Left lobe of liver (tissue), 2 donors: Measurements from ENCODE around the gene EGFR. TPM values are rescaled to one million over a fixed set of nuclear protein-coding genes. Genes with fewer than 3 reads are reported as not detected.

Source experiments
- ATAC-seq: fragments of 200-7000 bp; cut with Tn5 transposase; one replicate; pipeline ENCODE4 v1.9.1; 2020; ENCODE audit warnings: mild to moderate bottlenecking, moderate library complexity
- DNase-seq: peaks from one replicate; pipeline ENCODE4 v3.0.0-alpha.2; 2020; ENCODE audit warnings: low spot score
- total RNA-seq: library from RNA; stranded (reverse); gene quantifications from one replicate; pipeline ENCODE4 v1.2.1, GENCODE V29; 2021
- donor health status: DM: no; HTN: no; CAD: no; lungs with moderate emphysema.
- donor health status: DM: no; HTN: yes; CAD: no.

EGFR gene
- total RNA-seq, 1 donor from 2014 or later = 90.5 TPM

DNA sequence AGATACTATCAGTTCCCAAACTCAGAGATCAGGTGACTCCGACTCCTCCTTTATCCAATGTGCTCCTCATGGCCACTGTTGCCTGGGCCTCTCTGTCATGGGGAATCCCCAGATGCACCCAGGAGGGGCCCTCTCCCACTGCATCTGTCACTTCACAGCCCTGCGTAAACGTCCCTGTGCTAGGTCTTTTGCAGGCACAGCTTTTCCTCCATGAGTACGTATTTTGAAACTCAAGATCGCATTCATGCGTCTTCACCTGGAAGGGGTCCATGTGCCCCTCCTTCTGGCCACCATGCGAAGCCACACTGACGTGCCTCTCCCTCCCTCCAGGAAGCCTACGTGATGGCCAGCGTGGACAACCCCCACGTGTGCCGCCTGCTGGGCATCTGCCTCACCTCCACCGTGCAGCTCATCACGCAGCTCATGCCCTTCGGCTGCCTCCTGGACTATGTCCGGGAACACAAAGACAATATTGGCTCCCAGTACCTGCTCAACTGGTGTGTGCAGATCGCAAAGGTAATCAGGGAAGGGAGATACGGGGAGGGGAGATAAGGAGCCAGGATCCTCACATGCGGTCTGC, 162.2 kb downstream of the EGFR start:
- peak; percentile 76 for ATAC-seq

GRCh38 chr7:55181762-55182161, 162.9 kb downstream of the EGFR start:
- no peak for DNase-seq

More for the DNA sequence above, 162.2 kb downstream of the EGFR start:
- DNase-seq = peak; percentile 85

DNA sequence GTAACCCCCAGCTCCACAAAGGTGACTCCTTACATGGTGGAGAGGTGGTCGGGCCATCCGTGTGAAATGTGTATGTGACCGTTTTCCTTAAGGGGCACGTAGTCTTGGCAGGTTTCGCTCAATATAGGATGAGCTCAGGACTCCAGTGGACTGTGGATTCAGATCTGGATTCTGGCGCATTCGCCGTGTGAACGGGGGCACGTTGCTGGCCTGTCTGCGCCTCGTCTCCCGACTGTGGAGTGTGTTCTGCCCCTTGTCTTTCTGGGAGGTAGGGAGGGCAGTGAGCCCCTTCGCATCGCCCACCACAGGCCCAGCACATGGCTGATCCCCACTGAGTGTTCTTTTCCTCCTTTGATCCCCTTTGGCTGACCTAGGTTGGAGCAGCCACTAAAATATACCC, 165.1 kb downstream of the EGFR start:
- DNase-seq (no peak), ATAC-seq (no peak)

More at GRCh38 chr7:55181762-55182161, 162.9 kb downstream of the EGFR start:
- no peak for ATAC-seq

GRCh38 chr7:55185321-55185802, 166.5 kb downstream of the EGFR start:
- ATAC-seq = no peak
- no peak for DNase-seq

DNA sequence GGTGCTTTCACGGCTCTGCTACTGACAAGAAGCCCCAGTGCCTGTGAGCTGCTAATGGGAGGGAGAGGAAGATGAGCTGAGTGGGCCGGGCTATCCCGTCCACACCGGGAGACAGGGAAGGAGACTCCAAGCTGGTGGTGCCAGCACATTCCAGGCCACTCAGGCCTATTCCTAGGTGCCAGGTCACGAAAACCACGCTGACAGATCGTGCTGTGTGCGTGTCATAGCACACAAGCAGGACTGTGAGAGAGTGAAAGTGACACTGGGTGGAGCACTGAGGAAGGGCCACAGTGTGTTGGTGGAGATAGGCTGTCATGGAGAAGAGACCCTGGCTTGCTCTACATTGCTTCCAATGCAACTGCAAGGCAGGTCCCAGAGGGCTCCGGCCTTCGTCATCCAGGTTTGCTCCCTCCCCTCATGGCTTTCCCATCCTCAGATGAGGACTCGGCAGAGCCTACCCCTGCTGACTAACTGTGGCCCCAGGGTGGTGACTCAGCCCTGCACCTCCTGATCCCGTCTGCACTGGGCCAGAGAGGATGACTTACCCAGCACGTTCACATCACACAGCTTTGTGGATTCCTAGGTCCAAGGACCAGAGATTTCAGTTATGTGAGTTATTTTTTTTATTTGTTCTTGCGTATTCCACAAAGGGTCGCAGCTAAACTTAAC, 167.3 kb downstream of the EGFR start:
- ATAC-seq (no peak), DNase-seq (no peak)

GRCh38 chr7:55187701-55188491, 169.1 kb downstream of the EGFR start:
- peak; percentile 22 for ATAC-seq
- DNase-seq = no peak

DNA sequence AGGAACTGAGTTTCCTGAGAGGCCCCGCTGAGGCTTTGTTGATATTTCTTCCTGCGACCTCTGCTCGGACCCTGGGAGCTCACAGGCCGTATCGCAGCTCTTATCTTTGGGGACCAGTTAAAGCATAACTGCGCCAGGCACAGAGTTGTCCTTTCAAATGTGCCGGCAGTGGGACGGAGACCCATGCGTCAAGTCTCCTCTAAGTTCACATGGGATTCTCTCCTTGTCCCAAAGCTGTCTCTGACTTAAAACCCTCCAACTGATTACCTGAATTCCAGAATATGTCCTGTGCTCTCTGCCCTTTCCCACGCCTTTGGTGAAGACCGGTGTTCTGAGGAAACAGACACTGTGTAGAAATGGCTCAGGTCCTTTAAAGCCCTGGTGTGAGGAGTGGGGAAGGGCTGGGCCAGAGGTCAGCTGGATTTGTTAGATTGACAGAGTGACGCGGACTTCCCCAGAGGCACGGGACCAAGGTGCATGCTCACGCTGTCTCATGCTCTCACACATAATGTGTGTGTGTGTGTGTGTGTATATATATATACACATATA, 169.8 kb downstream of the EGFR start:
- ATAC-seq (peak; percentile 17), DNase-seq (no peak)

- ATAC-seq (no peak), DNase-seq (no peak)
Measured at GRCh38 chr7:55189146-55189766, 170.4 kb downstream of the EGFR start.

DNA sequence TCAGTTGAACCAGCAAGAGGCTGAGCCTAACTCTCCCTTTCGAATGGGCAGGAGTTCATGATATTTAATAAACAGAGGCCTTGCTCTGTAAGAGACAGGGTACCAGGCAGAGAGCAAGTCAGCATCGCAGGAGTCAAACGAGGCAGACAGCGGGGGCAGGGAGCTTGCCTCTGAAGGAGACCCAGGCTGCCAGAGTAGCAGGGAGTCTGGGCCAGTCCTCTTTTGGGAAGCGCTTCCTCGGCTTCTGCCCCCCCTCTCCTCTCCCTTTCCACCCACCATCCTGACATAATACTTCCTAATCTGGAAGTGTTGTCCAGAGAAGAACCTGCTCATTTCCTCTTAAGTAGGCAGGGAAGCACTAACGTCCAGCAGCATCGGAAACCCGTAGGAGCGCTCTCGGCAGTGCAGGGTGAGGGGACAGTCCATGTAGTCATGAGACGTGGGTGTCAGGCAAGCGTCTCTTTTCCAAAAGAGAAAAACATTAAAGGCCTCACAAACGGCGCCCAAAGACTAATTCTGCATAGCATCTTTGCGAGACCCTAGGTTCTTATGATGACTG, 171.1 kb downstream of the EGFR start:
- ATAC-seq (no peak), DNase-seq (no peak)

DNA sequence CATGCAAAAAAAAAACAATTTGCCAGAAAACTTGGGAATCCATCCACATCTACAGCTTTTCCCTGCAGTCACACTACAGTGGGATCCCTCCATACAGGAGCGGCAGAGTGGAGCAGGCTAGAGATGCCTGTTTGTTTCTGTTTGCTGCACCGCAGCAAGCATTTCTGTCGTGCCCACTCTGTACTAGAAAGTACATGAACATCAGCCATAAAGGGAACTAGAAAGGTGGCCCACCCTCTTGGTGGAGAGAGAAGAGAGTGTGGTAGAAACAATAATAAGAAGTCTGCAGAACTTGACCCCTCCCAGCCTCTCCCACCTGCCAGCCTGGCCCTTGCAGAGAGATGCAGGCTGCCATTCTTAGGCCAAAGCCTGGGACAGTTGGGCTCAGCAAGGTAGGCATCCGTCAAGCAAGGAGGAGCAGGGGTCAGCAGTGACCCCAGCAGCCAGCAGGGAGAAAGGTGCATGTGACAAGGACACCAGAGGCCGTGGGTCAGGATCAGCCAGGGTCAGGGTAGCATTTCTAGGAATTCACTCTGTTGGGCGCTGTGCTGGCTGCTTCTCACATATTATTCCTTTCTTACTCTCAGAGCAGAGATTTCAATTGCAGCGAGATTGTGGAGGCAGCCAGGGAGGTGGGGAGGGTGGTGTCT, 171.8 kb downstream of the EGFR start:
- DNase-seq (no peak), ATAC-seq (no peak)

DNA sequence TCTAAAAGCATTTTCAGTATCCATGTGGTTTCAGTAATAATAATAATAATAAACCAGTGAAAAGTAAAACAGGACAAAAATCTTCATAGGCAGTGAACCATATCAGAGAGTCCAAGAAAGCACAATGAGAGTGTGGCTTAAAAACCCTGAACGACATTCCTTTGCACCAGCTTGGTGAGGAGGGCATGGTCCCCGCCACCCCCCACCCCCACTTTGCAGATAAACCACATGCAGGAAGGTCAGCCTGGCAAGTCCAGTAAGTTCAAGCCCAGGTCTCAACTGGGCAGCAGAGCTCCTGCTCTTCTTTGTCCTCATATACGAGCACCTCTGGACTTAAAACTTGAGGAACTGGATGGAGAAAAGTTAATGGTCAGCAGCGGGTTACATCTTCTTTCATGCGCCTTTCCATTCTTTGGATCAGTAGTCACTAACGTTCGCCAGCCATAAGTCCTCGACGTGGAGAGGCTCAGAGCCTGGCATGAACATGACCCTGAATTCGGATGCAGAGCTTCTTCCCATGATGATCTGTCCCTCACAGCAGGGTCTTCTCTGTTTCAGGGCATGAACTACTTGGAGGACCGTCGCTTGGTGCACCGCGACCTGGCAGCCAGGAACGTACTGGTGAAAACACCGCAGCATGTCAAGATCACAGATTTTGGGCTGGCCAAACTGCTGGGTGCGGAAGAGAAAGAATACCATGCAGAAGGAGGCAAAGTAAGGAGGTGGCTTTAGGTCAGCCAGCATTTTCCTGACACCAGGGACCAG, 172.5 kb downstream of the EGFR start:
- ATAC-seq = no peak
- no peak for DNase-seq

GRCh38 chr7:55191926-55192692, 173.3 kb downstream of the EGFR start:
- DNase-seq (no peak), ATAC-seq (no peak)

- no peak for DNase-seq
- no peak for ATAC-seq
Measured at GRCh38 chr7:55192723-55193122, 173.9 kb downstream of the EGFR start.

GRCh38 chr7:55193245-55193644, 174.4 kb downstream of the EGFR start:
- no peak for ATAC-seq
- DNase-seq = no peak

DNA sequence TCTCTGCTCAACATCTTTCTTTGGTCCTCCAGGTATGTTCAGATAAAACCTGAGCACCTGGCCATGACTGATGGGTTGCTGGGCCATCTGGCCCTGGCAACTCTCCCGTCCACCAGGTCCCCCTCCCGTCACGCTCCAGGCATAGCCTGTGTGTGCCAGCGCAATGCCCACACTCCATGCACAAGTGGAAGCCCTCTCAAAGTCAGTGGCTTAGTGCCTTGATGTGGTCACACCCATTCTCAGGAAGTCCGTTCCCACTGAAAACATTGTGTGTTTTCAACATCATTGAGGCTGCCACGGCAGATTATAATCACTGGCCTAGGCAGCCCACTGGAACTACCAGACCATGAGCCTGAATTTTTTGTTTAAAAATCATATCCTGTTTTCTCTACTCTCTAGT, 175.7 kb downstream of the EGFR start:
- DNase-seq (no peak), ATAC-seq (no peak)

GRCh38 chr7:55198634-55199392, 180.0 kb downstream of the EGFR start:
- DNase-seq (no peak), ATAC-seq (no peak)

DNA sequence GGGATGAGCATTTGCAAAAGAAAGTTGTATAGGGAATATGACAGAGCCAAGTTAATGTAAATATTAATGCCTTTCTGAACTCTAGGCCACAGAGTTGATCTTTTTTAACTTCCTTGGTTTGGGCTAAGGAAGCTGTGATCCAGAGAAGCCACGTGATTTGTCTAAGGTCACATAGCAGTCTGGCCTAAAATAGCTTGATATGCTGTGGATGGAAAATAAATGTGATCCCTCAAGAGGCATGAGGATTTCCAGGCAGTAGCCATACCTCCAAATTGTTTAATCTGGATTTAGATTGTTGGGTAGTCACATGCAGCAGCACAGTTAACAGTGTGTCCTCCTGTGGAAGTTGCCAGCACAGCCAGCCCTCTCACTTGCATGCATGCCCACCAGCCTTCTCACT, 180.6 kb downstream of the EGFR start:
- DNase-seq (no peak), ATAC-seq (no peak)

GRCh38 chr7:55200441-55200840, 181.6 kb downstream of the EGFR start:
- no peak for DNase-seq
- no peak for ATAC-seq
